Measurements from ENCODE around the gene DNAH2. TPM values are rescaled to one million over a fixed set of nuclear protein-coding genes. Genes with fewer than 3 reads are reported as not detected.
A peak's percentile ranks its signal among the peaks of the same experiment; 100 is the strongest.

DNAH2 gene
- total and polyA plus RNA-seq, 2 of the 8 experiments (the other 6 are each of a cell fraction or from before 2014, with no cell fraction given) = 0.13 to 0.18 TPM

GRCh38 chr17:7835814-7836595, 118.5 kb downstream of the DNAH2 start (continued):
- TF ChIP-seq KDM5A (IDR thresholded peaks at IDR 0.05; ENCODE audit: low read length) (no peak), PHF8 (conservative IDR thresholded peaks at IDR 0.05; ENCODE audit: low read depth, low read length) (peak; percentile 61), YY1 (IDR thresholded peaks at IDR 0.05; ENCODE audit: low read depth, low read length) (no peak), SIN3A (conservative IDR thresholded peaks at IDR 0.05 in 1 of 2, IDR thresholded peaks at IDR 0.05 in 1 of 2; ENCODE audit: low read depth in 1 of 2, low read length in 2 of 2) (no peak), NANOG (IDR thresholded peaks at IDR 0.05; ENCODE audit: insufficient read depth, low read depth, low read length, poor library complexity, severe bottlenecking) (no peak), CHD7 (IDR thresholded peaks at IDR 0.05; ENCODE audit: insufficient replicate concordance, low read length) (no peak)
